NCI-H1436 (cell line): ENCODE results near the gene ARID4A.
"Not testable (repeated sequence)": the region's sequence is repeated elsewhere in the genome, so short reads cannot be mapped to it uniquely, and the experiment has no call there.

ENCODE experiments used
- DNase-seq: peaks from one replicate; lab custom pipeline; 2025; lab: John Stamatoyannopoulos, UW

ARID4A gene, protein sequence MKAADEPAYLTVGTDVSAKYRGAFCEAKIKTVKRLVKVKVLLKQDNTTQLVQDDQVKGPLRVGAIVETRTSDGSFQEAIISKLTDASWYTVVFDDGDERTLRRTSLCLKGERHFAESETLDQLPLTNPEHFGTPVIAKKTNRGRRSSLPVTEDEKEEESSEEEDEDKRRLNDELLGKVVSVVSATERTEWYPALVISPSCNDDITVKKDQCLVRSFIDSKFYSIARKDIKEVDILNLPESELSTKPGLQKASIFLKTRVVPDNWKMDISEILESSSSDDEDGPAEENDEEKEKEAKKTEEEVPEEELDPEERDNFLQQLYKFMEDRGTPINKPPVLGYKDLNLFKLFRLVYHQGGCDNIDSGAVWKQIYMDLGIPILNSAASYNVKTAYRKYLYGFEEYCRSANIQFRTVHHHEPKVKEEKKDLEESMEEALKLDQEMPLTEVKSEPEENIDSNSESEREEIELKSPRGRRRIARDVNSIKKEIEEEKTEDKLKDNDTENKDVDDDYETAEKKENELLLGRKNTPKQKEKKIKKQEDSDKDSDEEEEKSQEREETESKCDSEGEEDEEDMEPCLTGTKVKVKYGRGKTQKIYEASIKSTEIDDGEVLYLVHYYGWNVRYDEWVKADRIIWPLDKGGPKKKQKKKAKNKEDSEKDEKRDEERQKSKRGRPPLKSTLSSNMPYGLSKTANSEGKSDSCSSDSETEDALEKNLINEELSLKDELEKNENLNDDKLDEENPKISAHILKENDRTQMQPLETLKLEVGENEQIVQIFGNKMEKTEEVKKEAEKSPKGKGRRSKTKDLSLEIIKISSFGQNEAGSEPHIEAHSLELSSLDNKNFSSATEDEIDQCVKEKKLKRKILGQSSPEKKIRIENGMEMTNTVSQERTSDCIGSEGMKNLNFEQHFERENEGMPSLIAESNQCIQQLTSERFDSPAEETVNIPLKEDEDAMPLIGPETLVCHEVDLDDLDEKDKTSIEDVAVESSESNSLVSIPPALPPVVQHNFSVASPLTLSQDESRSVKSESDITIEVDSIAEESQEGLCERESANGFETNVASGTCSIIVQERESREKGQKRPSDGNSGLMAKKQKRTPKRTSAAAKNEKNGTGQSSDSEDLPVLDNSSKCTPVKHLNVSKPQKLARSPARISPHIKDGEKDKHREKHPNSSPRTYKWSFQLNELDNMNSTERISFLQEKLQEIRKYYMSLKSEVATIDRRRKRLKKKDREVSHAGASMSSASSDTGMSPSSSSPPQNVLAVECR

GRCh38 chr14:58298477-58299400 is at the start of gene ARID4A:
TSS of gene ARID4A (plus strand) at chr14:58298555. CDS start at chr14:58299855, 1,300 bp downstream.
- no peak for DNase-seq

- DNase-seq: no peak
Observed at GRCh38 chr14:58249611-58250010, 48.7 kb upstream of the ARID4A start.

DNA sequence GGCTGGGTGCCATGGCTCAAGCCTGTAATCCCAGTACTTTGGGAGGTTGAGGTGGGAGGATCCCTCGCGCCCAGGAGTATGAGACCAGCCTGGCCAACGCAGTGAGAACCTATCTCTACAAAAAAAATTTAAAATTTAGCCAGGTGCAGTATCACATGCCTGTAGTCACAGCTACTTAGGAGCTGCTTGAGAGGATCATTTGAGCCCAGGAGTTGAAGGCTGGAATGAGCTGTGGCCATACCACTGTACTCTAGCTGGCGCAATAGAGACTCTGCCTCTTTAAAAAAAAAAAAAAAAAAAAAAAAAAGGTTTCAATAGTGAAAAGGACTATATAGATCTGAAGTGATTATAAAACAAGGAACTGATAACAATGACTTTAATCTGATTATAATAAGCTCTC is 40.2 kb upstream of the ARID4A start:
- no peak for DNase-seq

- not testable (repeated sequence) for DNase-seq
Observed at GRCh38 chr14:58262005-58262404, 36.4 kb upstream of the ARID4A start.

DNA sequence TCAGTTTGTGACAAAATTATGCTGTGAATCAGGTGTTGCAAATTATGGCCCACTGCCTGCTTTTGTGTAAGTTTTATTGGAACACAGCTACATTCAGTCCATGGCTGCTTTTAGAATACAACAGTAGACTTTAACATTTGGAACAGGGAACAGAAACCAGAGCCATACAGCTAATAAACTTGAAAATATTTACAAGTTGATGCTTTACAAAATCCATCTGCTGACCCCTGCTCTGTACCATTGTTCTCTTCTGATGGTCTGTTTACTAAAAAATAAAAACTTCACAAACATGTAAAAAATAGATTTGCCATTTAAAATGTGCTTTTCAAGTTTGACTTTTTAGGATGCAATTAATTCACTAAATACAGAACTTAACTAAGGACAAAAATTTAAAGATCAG is 33.0 kb upstream of the ARID4A start:
- no peak for DNase-seq

DNA sequence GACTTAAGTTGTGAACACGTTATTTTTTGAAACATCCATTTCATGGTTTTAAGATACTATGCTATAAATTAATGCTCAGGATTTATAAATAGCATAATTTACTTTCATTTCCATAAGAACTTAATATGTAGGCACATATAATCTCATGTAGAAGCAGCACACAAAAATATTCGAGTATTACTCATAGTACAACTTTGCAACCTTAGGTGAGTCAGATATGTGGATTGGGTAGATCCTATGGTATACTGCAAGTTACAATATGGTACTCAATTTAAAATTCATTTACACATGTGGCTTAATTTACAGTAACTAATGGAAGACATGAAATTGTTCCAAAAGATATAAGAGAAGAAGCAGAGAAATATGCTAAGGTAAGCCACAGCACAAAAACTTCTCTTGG is 27.7 kb upstream of the ARID4A start:
- no peak for DNase-seq

DNA sequence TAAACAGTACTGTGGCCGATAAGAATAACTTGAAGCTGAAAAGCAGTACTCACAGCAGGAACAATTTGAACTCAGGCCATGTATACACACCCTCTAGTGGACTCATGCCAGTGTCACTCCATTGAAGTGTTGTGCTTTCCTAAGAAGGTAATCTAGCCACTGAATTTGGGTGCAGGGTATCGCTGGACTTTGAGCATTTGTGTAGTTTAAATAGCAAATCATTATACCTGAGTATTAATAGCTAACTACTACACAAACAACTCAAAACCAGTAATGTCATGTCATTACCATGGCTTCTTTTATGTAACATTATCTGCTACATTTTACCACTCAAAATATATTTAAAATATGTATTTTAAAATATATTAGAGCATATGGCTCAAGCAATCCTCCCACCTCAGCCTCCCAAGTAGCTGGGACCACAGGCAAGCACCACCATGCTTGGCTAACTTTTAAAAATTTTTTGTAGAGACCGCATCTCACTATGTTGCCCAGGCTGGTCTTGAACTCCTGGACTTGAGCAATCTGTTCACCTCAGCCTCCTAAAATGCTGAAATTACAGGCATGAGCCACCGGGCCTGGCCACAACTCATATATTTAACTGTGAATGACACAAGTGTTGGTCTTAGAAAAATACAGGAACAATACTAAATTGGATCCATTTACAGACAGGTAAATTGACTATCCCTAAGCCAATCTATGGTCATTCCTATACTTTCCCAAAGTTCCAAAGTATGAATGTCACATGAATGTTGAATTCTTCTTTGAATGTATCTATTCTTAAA is 25.6 kb upstream of the ARID4A start:
- DNase-seq: no peak

- no peak for DNase-seq
Observed at GRCh38 chr14:58274881-58275280, 23.5 kb upstream of the ARID4A start.

- DNase-seq: no peak
Observed at GRCh38 chr14:58275527-58276190, 22.7 kb upstream of the ARID4A start.

GRCh38 chr14:58276208-58276607 is 22.1 kb upstream of the ARID4A start:
- DNase-seq: no peak

DNA sequence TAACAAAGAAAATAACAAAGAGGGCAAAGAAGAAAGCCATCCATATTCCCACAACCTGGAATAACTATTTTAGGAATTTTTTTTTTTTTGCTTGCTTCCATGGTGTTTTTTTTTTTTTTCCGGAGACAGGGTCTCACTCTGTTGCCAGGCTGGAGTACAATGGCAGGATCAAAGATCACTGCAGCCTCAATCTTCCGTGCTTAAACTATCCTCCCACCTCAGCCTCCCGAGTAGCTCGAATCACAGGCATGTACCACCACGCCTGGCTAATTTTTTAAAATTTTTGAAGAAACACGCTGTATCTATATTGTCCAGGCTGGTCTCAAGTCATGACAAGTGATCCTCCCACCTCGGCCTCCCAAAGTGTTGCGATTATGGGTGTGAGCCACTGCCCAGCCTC is 20.2 kb upstream of the ARID4A start:
- no peak for DNase-seq

DNA sequence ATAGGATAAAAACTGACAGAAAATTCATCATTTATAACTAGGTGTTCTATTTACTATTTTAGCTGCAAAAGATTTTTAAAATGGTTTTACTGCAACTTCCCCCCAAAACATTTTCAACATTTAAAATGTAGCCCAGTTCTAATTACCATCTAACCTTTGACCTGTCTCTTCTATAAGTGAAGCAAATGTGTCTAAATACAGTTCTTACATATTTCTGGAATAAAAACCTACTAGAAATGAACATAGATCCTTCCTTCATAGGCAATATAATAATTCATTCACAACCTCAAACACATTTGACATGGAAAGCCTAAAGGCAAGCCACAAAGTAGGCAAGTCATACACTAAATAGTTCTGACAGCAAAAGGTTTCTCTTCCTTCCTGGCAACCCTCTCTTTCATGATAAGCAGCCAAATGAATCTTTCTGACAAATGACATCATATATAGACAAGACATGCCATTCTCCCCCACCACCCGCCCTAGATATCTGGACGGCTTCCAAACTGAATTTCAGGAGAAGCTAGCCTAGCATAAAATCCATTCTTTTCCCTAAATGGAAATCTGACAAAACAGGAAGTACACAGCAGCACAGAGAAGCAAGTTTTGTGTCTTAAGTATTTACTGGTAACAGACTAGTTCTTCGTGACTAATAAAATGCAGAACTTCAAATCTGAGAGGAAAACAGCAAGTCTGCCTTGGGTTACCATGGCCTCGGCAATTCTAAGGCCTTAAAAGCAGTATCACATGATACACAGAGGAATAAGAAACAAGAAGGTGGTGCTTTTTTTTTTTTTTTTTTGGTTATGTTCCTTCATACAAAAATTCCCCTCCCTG is 17.2 kb upstream of the ARID4A start:
- DNase-seq: no peak

DNA sequence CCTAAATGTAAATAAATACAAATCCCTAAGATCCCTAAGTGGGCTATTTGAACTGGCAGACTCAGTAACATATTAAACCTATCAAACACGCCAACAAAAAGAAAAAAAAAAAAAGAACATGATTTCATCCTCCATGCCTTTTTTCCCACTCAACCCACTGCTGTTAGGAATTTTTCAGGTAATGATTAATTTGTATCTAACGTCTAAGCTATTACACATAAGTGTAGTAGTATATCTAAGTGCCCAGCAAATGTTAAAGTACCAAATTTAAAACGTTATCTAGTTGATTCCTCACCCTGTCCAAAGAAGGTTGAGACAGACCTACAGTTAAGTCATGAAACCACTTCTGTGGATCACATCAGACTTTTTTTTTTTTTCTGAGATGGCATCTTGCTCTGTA is 16.4 kb upstream of the ARID4A start:
- no peak for DNase-seq

- no peak for DNase-seq
Observed at GRCh38 chr14:58282925-58283593, 15.3 kb upstream of the ARID4A start.

DNA sequence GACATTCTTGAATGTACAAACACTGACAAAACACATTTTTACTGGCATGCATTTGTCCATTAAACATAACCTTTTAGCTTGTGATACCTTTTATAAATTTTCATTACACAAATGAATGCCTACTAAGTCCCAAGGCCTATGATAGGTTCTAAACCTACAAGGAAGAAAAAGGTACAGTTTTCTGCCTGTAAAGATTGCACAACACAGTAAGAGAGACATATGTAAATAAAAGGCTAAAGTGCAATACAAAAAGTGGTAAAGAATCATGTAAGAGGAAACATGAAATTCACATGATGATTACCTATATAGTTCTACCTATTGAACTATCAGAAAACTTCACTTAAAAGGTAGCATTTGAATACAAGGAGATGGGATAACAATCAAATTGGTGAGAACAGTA is 14.6 kb upstream of the ARID4A start:
- DNase-seq: no peak

DNA sequence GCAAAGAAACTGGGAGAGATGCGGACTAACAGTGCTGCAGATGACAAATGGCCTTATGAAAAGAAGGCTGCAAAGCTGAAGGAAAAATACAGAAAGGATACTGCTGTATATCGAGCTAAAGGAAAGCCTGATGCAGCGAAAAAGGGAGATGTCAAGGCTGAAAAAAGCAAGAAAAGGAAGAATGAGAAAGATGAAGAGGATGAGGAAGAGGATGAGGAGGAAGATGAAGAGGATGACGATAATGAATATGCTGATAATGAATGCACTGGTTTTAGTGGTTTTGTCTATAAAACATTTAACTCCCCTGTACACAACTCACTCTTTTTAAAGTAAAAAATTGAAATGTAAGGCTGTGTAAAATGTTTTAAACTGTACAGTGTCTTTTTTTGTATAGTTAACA is 13.2 kb upstream of the ARID4A start:
- DNase-seq: no peak

GRCh38 chr14:58287607-58288042 is 10.7 kb upstream of the ARID4A start:
- no peak for DNase-seq

DNA sequence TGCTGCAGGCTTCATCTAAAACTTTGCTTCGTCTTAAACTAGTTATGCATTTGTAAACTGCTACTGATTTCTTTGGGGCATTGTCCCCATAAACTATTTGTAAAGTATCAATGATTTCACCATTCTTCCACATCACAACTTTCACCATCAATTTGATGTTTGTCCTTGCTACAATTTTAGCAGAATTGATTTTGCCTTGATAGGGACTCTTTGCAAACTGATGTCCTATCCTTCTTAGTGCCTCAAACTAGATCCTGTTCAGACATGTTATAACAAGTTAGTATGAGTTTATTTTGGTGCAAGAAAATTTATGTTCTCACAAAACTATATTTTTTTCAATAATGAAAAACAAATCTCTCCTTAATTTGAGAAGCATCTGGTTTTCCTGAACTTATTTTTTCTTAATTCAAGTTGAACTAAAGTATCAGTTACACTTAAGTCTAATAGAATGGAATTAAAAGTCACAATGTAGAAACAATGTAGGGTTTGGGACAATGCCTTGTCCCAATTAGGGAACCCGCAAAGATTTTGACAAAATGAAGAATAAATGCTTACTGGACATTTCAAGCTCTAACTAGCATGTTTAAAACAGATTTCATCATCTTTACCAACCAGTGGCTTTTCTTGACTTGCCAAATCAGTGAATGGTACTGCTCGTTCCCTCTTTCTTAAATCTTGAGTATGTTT is 10.1 kb upstream of the ARID4A start:
- no peak for DNase-seq
